K562 (cell line): Measurements from ENCODE around the gene SGCB. TPM values are rescaled to one million over a fixed set of nuclear protein-coding genes. Genes with fewer than 3 reads are reported as not detected.

Experiments used
- ATAC-seq: fragments of 200-7000 bp; cut with Tn5 transposase; 3 replicates; pipeline ENCODE4 v1.9.1; 2020; ENCODE audit warnings: moderate library complexity
- BruUV-seq: library from RNA; stranded (reverse); fragments of 400-500 nt; replicated peaks from 2 replicates; lab custom pipeline; 2021; lab: Mats Ljungman, UMichigan
- CTCF ChIA-PET: fragments of 300-600 bp; formaldehyde crosslinking; extraction: SDS; loops from one replicate; lab custom pipeline; 2021; ENCODE audit warnings: low intra/inter-chr PET ratio; lab: Yijun Ruan, JAX
- POLR2A ChIA-PET: fragments of 300-600, 350-650 bp; sonication (Branson Sonifier 250); formaldehyde crosslinking; extraction: SDS; loops from one replicate; lab custom pipeline; 2021; ENCODE audit warnings: antibody characterized with exemption, inconsistent platforms; lab: Yijun Ruan, JAX
- DNase-seq, 4 experiments: peaks; one replicate each; pipeline versions ENCODE4 v3.0.0 to v3.0.0-alpha.2; 2011 to 2018; ENCODE audit warnings: low spot score in 3 of 4, mixed read lengths in 3 of 4; ENCODE audit errors: extremely low read depth in 1 of 4
- FAIRE-seq: peaks from 2 replicates; lab custom pipeline; 2011; peaks lifted over from hg19 to GRCh38; lab: Jason Lieb, UNC
- H2AFZ ChIP-seq: 2 replicates; pipeline ENCODE4 v1.6.0; 2011; ENCODE audit warnings: low read depth, low read length, control low read depth, inconsistent platforms
- H3K27ac ChIP-seq: fragments of 200-600 bp; 3 replicates; pipeline ENCODE4 v1.8.0; 2011; ENCODE audit warnings: low read depth, mild to moderate bottlenecking, control low read depth, inconsistent platforms, low read length, moderate library complexity, mixed read lengths; ENCODE audit errors: extremely low read depth
- H3K27me3 ChIP-seq, 2 experiments: fragments of 300-600 bp in 1 of 2; 2 replicates in 1 of 2; 3 replicates in 1 of 2; pipeline versions ENCODE4 v1.6.0 to v1.8.0; 2011; ENCODE audit warnings: inconsistent platforms in 2 of 2, low read length in 2 of 2, mild to moderate bottlenecking in 1 of 2, mixed read lengths in 1 of 2, moderate library complexity in 1 of 2; ENCODE audit not compliant: control insufficient read depth in 2 of 2, insufficient read depth in 2 of 2
- H3K36me3 ChIP-seq: fragments of 300-600 bp; 3 replicates; pipeline ENCODE4 v1.8.0; 2011; ENCODE audit warnings: mild to moderate bottlenecking, low read length, inconsistent platforms; ENCODE audit not compliant: control insufficient read depth, insufficient read depth
- H3K4me1 ChIP-seq, 2 experiments: fragments of 200-600 bp in 1 of 2; replicated peaks in 1 of 2; 2 replicates in 1 of 2; 3 replicates in 1 of 2; pipeline versions ENCODE4 v1.5.1 to v1.8.0; 2011; ENCODE audit warnings: inconsistent platforms in 2 of 2, low read length in 2 of 2, mild to moderate bottlenecking in 1 of 2, mixed read lengths in 1 of 2, moderate library complexity in 1 of 2; ENCODE audit not compliant: control insufficient read depth in 2 of 2, insufficient read depth in 2 of 2
- H3K4me2 ChIP-seq: 2 replicates; pipeline ENCODE4 v1.6.1; 2011; ENCODE audit warnings: low read length, control low read depth, inconsistent platforms, mixed read lengths; ENCODE audit not compliant: insufficient read depth
- H3K4me3 ChIP-seq: fragments of 200-600 bp; sonication (generic), shearing (Covaris generic); 2 replicates; pipeline ENCODE4 v1.5.1; 2016; ENCODE audit warnings: control low read depth, inconsistent platforms
- H3K79me2 ChIP-seq: fragments of 200-600 bp; 3 replicates; pipeline ENCODE4 v1.8.0; 2011; ENCODE audit warnings: low read length, inconsistent platforms; ENCODE audit not compliant: control insufficient read depth, insufficient read depth
- H3K9ac ChIP-seq, 2 experiments: 2 replicates each; pipeline versions ENCODE4 v1.6.0 to v1.6.1; 2011; ENCODE audit warnings: low read depth in 2 of 2, low read length in 2 of 2, control low read depth in 1 of 2, inconsistent platforms in 1 of 2, mild to moderate bottlenecking in 1 of 2, mixed read lengths in 1 of 2; ENCODE audit not compliant: insufficient read depth in 1 of 2
- H3K9me1 ChIP-seq: one replicate; pipeline ENCODE4 v1.6.0; 2011; ENCODE audit warnings: inconsistent platforms, mild to moderate bottlenecking, low read length, moderate library complexity; ENCODE audit not compliant: control insufficient read depth, insufficient read depth
- H3K9me3 ChIP-seq: replicated peaks from 2 replicates; pipeline ENCODE4 v1.5.1; 2011; ENCODE audit warnings: low read depth, low read length, inconsistent platforms; ENCODE audit not compliant: control insufficient read depth, insufficient read depth
- H4K20me1 ChIP-seq: replicated peaks from 2 replicates; pipeline ENCODE4 v1.6.1; 2011; ENCODE audit warnings: low read length, inconsistent platforms, mixed read lengths; ENCODE audit not compliant: control insufficient read depth, insufficient read depth
- HDAC2 ChIP-seq: fragments of 450-650 bp; IDR thresholded peaks from 2 replicates; pipeline ENCODE4 v1.6.1; 2016; ENCODE audit warnings: mild to moderate bottlenecking
- RNF219 ChIP-seq: fragments of 250-450 bp; sonication (Bioruptor Pico); IDR thresholded peaks from 2 replicates; pipeline ENCODE4 v1.5.0; 2022; ENCODE audit warnings: mild to moderate bottlenecking
- SIN3A ChIP-seq, 2 experiments: fragments of 150-350 bp in 1 of 2; IDR thresholded peaks; 2 replicates each; pipeline ENCODE4 v1.6.1; 2011 to 2016; ENCODE audit warnings: borderline replicate concordance in 2 of 2, low read depth in 2 of 2, low read length in 2 of 2, mild to moderate bottlenecking in 2 of 2, moderate library complexity in 2 of 2; ENCODE audit not compliant: control insufficient read depth in 1 of 2
- ZBTB1 ChIP-seq: sonication (generic); formaldehyde crosslinking; IDR thresholded peaks from 2 replicates; pipeline ENCODE4 v1.8.1; 2023; ENCODE audit warnings: missing genetic modification reagents, low read depth, mild to moderate bottlenecking, borderline replicate concordance
- ZNF224 ChIP-seq: sonication (generic); formaldehyde crosslinking; IDR thresholded peaks from 2 replicates; pipeline ENCODE4 v1.8.0; 2022; ENCODE audit warnings: mild to moderate bottlenecking, missing genetic modification reagents
- ZNF444 ChIP-seq: fragments of 250-450 bp; sonication (Bioruptor Pico); IDR thresholded peaks from 2 replicates; pipeline ENCODE4 v1.4.0; 2020; ENCODE audit warnings: mild to moderate bottlenecking, moderate library complexity
- WGBS: fragments of 100-300 bp; shearing (Covaris generic); methylation state at CpG from one replicate; pipeline ENCODE4 v1.1.6; 2016; ENCODE audit warnings: low coverage, mixed read lengths; ENCODE audit not compliant: insufficient coverage; ENCODE audit errors: missing lambda C conversion rate; 5-methylcytosine and 5-hydroxymethylcytosine counted together
- in situ Hi-C: fragments of 300-500 bp; cut with MboI; formaldehyde crosslinking; loops from 4 replicates; pipeline ENCODE4 v1.15.0; 2018; ENCODE audit warnings: inconsistent platforms, mixed read lengths
- intact Hi-C: fragments of 100-400 bp; cut with micrococcal nuclease; formaldehyde crosslinking; loops from 2 replicates; pipeline ENCODE4 v1.14.2; 2022
- polyA plus RNA-seq, 8 experiments: library from polyadenylated mRNA; depleted of rRNA in 4 of 8; stranded (reverse) in 5 of 8; unstranded in 3 of 8; fragments of >200 nt; fragmentation: Nextera tagmentation in 2 of 8; fragmentation: Illumina TruSeq in 1 of 8; extraction: Ambion mirVana in 2 of 8; extraction: Trizol in 1 of 8; gene quantifications; 2 replicates each; pipeline versions ENCODE4 v1.2.1 to v1.2.3, GENCODE V29; 2011 to 2014; ENCODE audit warnings: inconsistent platforms in 1 of 8, missing spikeins in 1 of 8
- total RNA-seq, 7 experiments: library from RNA; depleted of rRNA in 6 of 7; stranded (reverse); fragments of >200 nt in 6 of 7; fragmentation: Illumina TruSeq in 2 of 7; extraction: Trizol in 2 of 7; gene quantifications; 2 replicates each; pipeline versions ENCODE4 v1.2.1 to v1.2.3, GENCODE V29; 2011 to 2021; ENCODE audit warnings: low replicate concordance in 1 of 7

Gene SGCB
- total and polyA plus RNA-seq, 9 of the 15 experiments (the other 6 are each of a cell fraction or from before 2014, with no cell fraction given) = 0.01 to 0.20 (median 0.07) TPM; not detected in 3

- intact Hi-C loops (no loop called here), in situ Hi-C loops (no loop called here)
- DNase-seq (no peak), FAIRE-seq (no peak), ATAC-seq (no peak)
- Histone ChIP-seq H3K9ac (no peak overlapping the region), H3K36me3 (no peaks in the 10 kb centered on the region), H3K79me2 (no peaks in the 10 kb centered on the region), H2AFZ (no peak overlapping the region), H3K27me3 (no peaks in the 10 kb centered on the region), H3K9me3 (no peaks in the 10 kb centered on the region)
- WGBS = 0% methylated on average over 1 of the region's 1 CpG
- TF ChIP-seq ZNF444 (CRISPR knock-in tag) = no peak
- TF ChIP-seq ZBTB1 (CRISPR knock-in tag) = no peak
- no peak for TF ChIP-seq RNF219 (CRISPR knock-in tag)
- TF ChIP-seq ZNF224 (CRISPR knock-in tag) = no peak
- no peak for TF ChIP-seq HDAC2
- TF ChIP-seq SIN3A (IDR thresholded peaks at IDR 0.05; ENCODE audit: borderline replicate concordance in 2 of 2, control insufficient read depth in 1 of 2, low read depth in 2 of 2, low read length in 2 of 2) = no peak
- TF ChIP-seq, all 486 proteins: peak for 0
- H3K9me1 ChIP-seq = no peaks in the 10 kb centered on the region
- no TSS peak for BruUV-seq
- no peak overlapping the region for H3K4me3 ChIP-seq
- H3K4me1 ChIP-seq = no peaks in the 10 kb centered on the region; a peak in 1 of 5 replicates
- CTCF ChIA-PET = no interaction called here
- H3K4me2 ChIP-seq = no peak overlapping the region
- no peaks in the 10 kb centered on the region for H4K20me1 ChIP-seq
- no peak overlapping the region for H3K27ac ChIP-seq
- POLR2A ChIA-PET = no interaction called here
These were observed 20.3 kb downstream of the SGCB start for GRCh38 chr4:52017814-52018213.
